Activated T-cell treated with anti-CD3 and anti-CD28 coated beads for 48 hours (primary cell): ENCODE data around the gene ABCG1.
A peak's percentile ranks its signal among the peaks of the same experiment; 100 is the strongest.

Experiments used
- DNase-seq: peaks from one replicate; pipeline ENCODE4 v3.0.0-alpha.2; 2020; ENCODE audit warnings: low read depth

The ABCG1 gene

GRCh38 chr21:42232176-42232825 lies 13.4 kb downstream of the ABCG1 start:
- DNase-seq = no peak

GRCh38 chr21:42233067-42233961 lies 14.4 kb downstream of the ABCG1 start:
- peak; percentile 77 for DNase-seq

GRCh38 chr21:42234041-42234440 lies 15.1 kb downstream of the ABCG1 start:
- DNase-seq = no peak

GRCh38 chr21:42234464-42235241 lies 15.7 kb downstream of the ABCG1 start:
- DNase-seq = peak; percentile 83

- no peak for DNase-seq
Observed at GRCh38 chr21:42235593-42235992, 16.7 kb downstream of the ABCG1 start.

- no peak for DNase-seq
Observed at GRCh38 chr21:42236014-42236413, 17.1 kb downstream of the ABCG1 start.

GRCh38 chr21:42236693-42237092 lies 17.8 kb downstream of the ABCG1 start:
- DNase-seq = no peak

- no peak for DNase-seq
Observed at GRCh38 chr21:42237161-42237560, 18.2 kb downstream of the ABCG1 start.

- DNase-seq = no peak
Observed at GRCh38 chr21:42237577-42237976, 18.6 kb downstream of the ABCG1 start.

- no peak for DNase-seq
Observed at GRCh38 chr21:42238185-42238934, 19.4 kb downstream of the ABCG1 start.

GRCh38 chr21:42239556-42239955 lies 20.6 kb downstream of the ABCG1 start:
- no peak for DNase-seq

- no peak for DNase-seq
Observed at GRCh38 chr21:42239973-42240372, 21.0 kb downstream of the ABCG1 start.

- DNase-seq = no peak
Observed at GRCh38 chr21:42242611-42243010, 23.7 kb downstream of the ABCG1 start.

- DNase-seq = no peak
Observed at GRCh38 chr21:42243026-42243425, 24.1 kb downstream of the ABCG1 start.

GRCh38 chr21:42245331-42246193 lies 26.6 kb downstream of the ABCG1 start:
- DNase-seq = no peak

GRCh38 chr21:42247716-42248115 lies 28.8 kb downstream of the ABCG1 start:
- no peak for DNase-seq

- no peak for DNase-seq
Observed at GRCh38 chr21:42248241-42248640, 29.3 kb downstream of the ABCG1 start.

- no peak for DNase-seq
Observed at GRCh38 chr21:42248783-42249597, 30.1 kb downstream of the ABCG1 start.

GRCh38 chr21:42250422-42251403 lies 31.8 kb downstream of the ABCG1 start:
- no peak for DNase-seq
